Mesendoderm (in vitro differentiated cells): ENCODE data around the gene PPDPF.

Experiments
- DNase-seq: peaks from one replicate; pipeline ENCODE4 v3.0.0; 2013
- H2AK5ac ChIP-seq: 2 replicates; pipeline ENCODE4 v1.6.1; 2013; ENCODE audit warnings: low read length, inconsistent platforms
- H2BK120ac ChIP-seq: 2 replicates; pipeline ENCODE4 v1.6.1; 2013; ENCODE audit warnings: low read depth, mild to moderate bottlenecking, low read length, moderate library complexity, mixed read lengths
- H2BK15ac ChIP-seq: replicated peaks from 2 replicates; pipeline ENCODE4 v1.6.1; 2013; ENCODE audit warnings: low read depth, mild to moderate bottlenecking, moderate library complexity
- H2BK5ac ChIP-seq: 2 replicates; pipeline ENCODE4 v1.6.1; 2013; ENCODE audit warnings: low read length, inconsistent platforms
- H3K18ac ChIP-seq: 2 replicates; pipeline ENCODE4 v1.6.1; 2013; ENCODE audit warnings: mild to moderate bottlenecking, low read length, mixed read lengths
- H3K23ac ChIP-seq: one replicate; pipeline ENCODE4 v1.6.1; 2013; ENCODE audit warnings: low read length
- H3K27ac ChIP-seq: 2 replicates; pipeline ENCODE4 v1.5.1; 2013; ENCODE audit warnings: low read depth, mild to moderate bottlenecking, inconsistent platforms, low read length, moderate library complexity
- H3K27me3 ChIP-seq: 2 replicates; pipeline ENCODE4 v1.6.1; 2013; ENCODE audit warnings: low read length, control low read depth, mild to moderate bottlenecking, inconsistent platforms; ENCODE audit not compliant: insufficient read depth, poor library complexity
- H3K36me3 ChIP-seq: 2 replicates; pipeline ENCODE4 v1.6.1; 2013; ENCODE audit warnings: low read length, inconsistent platforms; ENCODE audit not compliant: control insufficient read depth, insufficient read depth
- H3K4ac ChIP-seq: one replicate; pipeline ENCODE4 v1.6.1; 2013; ENCODE audit warnings: low read depth, mild to moderate bottlenecking, low read length, moderate library complexity
- H3K4me1 ChIP-seq: 2 replicates; pipeline ENCODE4 v1.6.1; 2013; ENCODE audit warnings: low read depth, low read length, inconsistent platforms; ENCODE audit not compliant: control insufficient read depth
- H3K4me2 ChIP-seq: 2 replicates; pipeline ENCODE4 v1.6.1; 2013; ENCODE audit warnings: low read length
- H3K4me3 ChIP-seq: 2 replicates; pipeline ENCODE4 v1.5.1; 2013; ENCODE audit warnings: mild to moderate bottlenecking, low read length
- H3K56ac ChIP-seq: one replicate; pipeline ENCODE4 v1.6.1; 2013; ENCODE audit warnings: low read length
- H3K79me1 ChIP-seq: 2 replicates; pipeline ENCODE4 v1.6.1; 2013; ENCODE audit warnings: low read length, inconsistent platforms
- H3K79me2 ChIP-seq: 2 replicates; pipeline ENCODE4 v1.6.1; 2013; ENCODE audit warnings: mild to moderate bottlenecking, low read length; ENCODE audit not compliant: control insufficient read depth, insufficient read depth
- H3K9ac ChIP-seq: 2 replicates; pipeline ENCODE4 v1.6.1; 2013; ENCODE audit warnings: low read length, inconsistent platforms
- H4K5ac ChIP-seq: one replicate; pipeline ENCODE4 v1.6.1; 2013; ENCODE audit warnings: low read length
- H4K8ac ChIP-seq: one replicate; pipeline ENCODE4 v1.6.1; 2013; ENCODE audit warnings: low read depth, mild to moderate bottlenecking, control low read depth, low read length, moderate library complexity
- WGBS: extraction: QIAGEN DNeasy Blood & Tissue Kit; methylation state at CpG from one replicate; pipeline ENCODE4 v1.1.7; 2013; ENCODE audit warnings: low lambda C conversion rate, missing lambda C conversion rate; ENCODE audit not compliant: insufficient coverage; ENCODE audit errors: extremely low coverage; 5-methylcytosine and 5-hydroxymethylcytosine counted together

Gene PPDPF

GRCh38 chr20:63505281-63505680 lies 15.3 kb upstream of the PPDPF start:
- H3K4me2 ChIP-seq = no peak overlapping the region
- no peak overlapping the region for H2BK15ac ChIP-seq
- no peak overlapping the region for H3K27ac ChIP-seq
- no peak overlapping the region for H2AK5ac ChIP-seq
- H4K5ac ChIP-seq = no peak overlapping the region
- H3K23ac ChIP-seq = no peak overlapping the region
- no peak overlapping the region for H4K8ac ChIP-seq
- H2BK120ac ChIP-seq = no peak overlapping the region
- DNase-seq = no peak
- H3K18ac ChIP-seq = no peak overlapping the region
- no peak overlapping the region for H3K4ac ChIP-seq
- no peak overlapping the region for H3K9ac ChIP-seq
- no peak overlapping the region for H3K56ac ChIP-seq
- H3K79me1 ChIP-seq = no peaks in the 10 kb centered on the region
- no peak overlapping the region for H3K4me3 ChIP-seq
- H3K27me3 ChIP-seq = no peaks in the 10 kb centered on the region
- H2BK5ac ChIP-seq = no peak overlapping the region
- H3K4me1 ChIP-seq = no peaks in the 10 kb centered on the region
- no CpG with 5 or more reads among the region's 8 CpGs for WGBS
- H3K36me3 ChIP-seq = no peaks in the 10 kb centered on the region
- H3K79me2 ChIP-seq = no peaks in the 10 kb centered on the region

GRCh38 chr20:63505723-63506122 lies 14.8 kb upstream of the PPDPF start:
- Histone ChIP-seq H2AK5ac (no peak overlapping the region), H3K9ac (no peak overlapping the region), H4K5ac (no peak overlapping the region), H3K4me3 (no peak overlapping the region), H3K18ac (no peak overlapping the region), H4K8ac (no peak overlapping the region), H3K56ac (no peak overlapping the region), H3K4ac (no peak overlapping the region), H3K23ac (no peak overlapping the region), H3K79me2 (no peaks in the 10 kb centered on the region), H3K27ac (no peak overlapping the region), H2BK120ac (no peak overlapping the region), H3K4me2 (no peak overlapping the region), H3K79me1 (no peaks in the 10 kb centered on the region), H2BK15ac (no peak overlapping the region), H3K36me3 (no peaks in the 10 kb centered on the region), H3K4me1 (no peaks in the 10 kb centered on the region), H3K27me3 (no peaks in the 10 kb centered on the region), H2BK5ac (no peak overlapping the region)
- no peak for DNase-seq
- WGBS = no CpG with 5 or more reads among the region's 12 CpGs

- Histone ChIP-seq H3K27ac (no peak overlapping the region), H3K4me3 (no peak overlapping the region), H3K36me3 (no peaks in the 10 kb centered on the region), H4K5ac (no peak overlapping the region), H3K9ac (no peak overlapping the region), H4K8ac (no peak overlapping the region), H2BK15ac (no peak overlapping the region), H2BK5ac (no peak overlapping the region), H3K27me3 (no peaks in the 10 kb centered on the region), H3K56ac (no peak overlapping the region), H3K4me1 (no peaks in the 10 kb centered on the region), H2BK120ac (no peak overlapping the region), H3K4ac (no peak overlapping the region), H3K18ac (no peak overlapping the region), H3K79me2 (no peaks in the 10 kb centered on the region), H3K4me2 (no peak overlapping the region), H3K79me1 (no peaks in the 10 kb centered on the region), H3K23ac (no peak overlapping the region), H2AK5ac (no peak overlapping the region)
- WGBS = no CpG with 5 or more reads among the region's 30 CpGs
- DNase-seq = no peak
Observed at GRCh38 chr20:63507083-63507743, 13.4 kb upstream of the PPDPF start.

GRCh38 chr20:63508072-63508768 lies 12.3 kb upstream of the PPDPF start:
- Histone ChIP-seq H3K79me2 (no peaks in the 10 kb centered on the region), H3K9ac (no peak overlapping the region), H3K56ac (no peak overlapping the region), H3K18ac (no peak overlapping the region), H3K27ac (no peak overlapping the region), H3K4ac (no peak overlapping the region), H3K23ac (no peak overlapping the region), H2BK5ac (no peak overlapping the region), H3K79me1 (no peaks in the 10 kb centered on the region), H3K27me3 (no peaks in the 10 kb centered on the region), H4K8ac (no peak overlapping the region), H4K5ac (no peak overlapping the region), H3K4me2 (no peak overlapping the region), H3K4me1 (no peaks in the 10 kb centered on the region), H3K36me3 (no peaks in the 10 kb centered on the region), H3K4me3 (no peak overlapping the region), H2AK5ac (no peak overlapping the region), H2BK120ac (no peak overlapping the region), H2BK15ac (no peak overlapping the region)
- DNase-seq = no peak
- no CpG with 5 or more reads among the region's 33 CpGs for WGBS

GRCh38 chr20:63509088-63509564 lies 11.4 kb upstream of the PPDPF start:
- Histone ChIP-seq H3K79me2 (no peaks in the 10 kb centered on the region), H3K27ac (no peak overlapping the region), H3K9ac (no peak overlapping the region), H4K5ac (no peak overlapping the region), H3K56ac (no peak overlapping the region), H3K36me3 (no peaks in the 10 kb centered on the region), H4K8ac (no peak overlapping the region), H3K27me3 (no peaks in the 10 kb centered on the region), H2BK5ac (no peak overlapping the region), H3K4ac (no peak overlapping the region), H3K23ac (no peak overlapping the region), H2BK15ac (no peak overlapping the region), H3K4me2 (no peak overlapping the region), H3K4me1 (no peaks in the 10 kb centered on the region), H2AK5ac (no peak overlapping the region), H2BK120ac (no peak overlapping the region), H3K79me1 (no peaks in the 10 kb centered on the region), H3K18ac (no peak overlapping the region), H3K4me3 (no peak overlapping the region)
- no CpG with 5 or more reads among the region's 9 CpGs for whole genome bisulfite sequencing
- DNase-seq = no peak
